WERI-Rb-1 (cell line): ENCODE measurements around the gene NCOR2.

ENCODE experiments used
- DNase-seq: peaks from one replicate; pipeline ENCODE4 v3.0.0-alpha.2; 2020
- H3K27ac ChIP-seq: fragments of 250-450 bp; sonication (Bioruptor Pico); 2 replicates; pipeline ENCODE4 v1.5.1; 2020; ENCODE audit warnings: mild to moderate bottlenecking, moderate library complexity
- H3K27me3 ChIP-seq: fragments of 250-450 bp; sonication (Bioruptor Pico); 2 replicates; pipeline ENCODE4 v1.5.1; 2021; ENCODE audit warnings: mild to moderate bottlenecking, low read depth, moderate library complexity; ENCODE audit not compliant: insufficient read depth, severe bottlenecking
- H3K36me3 ChIP-seq: fragments of 250-450 bp; sonication (Bioruptor Pico); 2 replicates; pipeline ENCODE4 v1.5.1; 2020; ENCODE audit warnings: mild to moderate bottlenecking, moderate library complexity
- H3K4me3 ChIP-seq: 2 replicates; pipeline ENCODE4 v1.5.1; 2011; ENCODE audit warnings: low read depth, mild to moderate bottlenecking, control low read depth, low read length
- H3K9me3 ChIP-seq: fragments of 250-450 bp; sonication (Bioruptor Pico); 2 replicates; pipeline ENCODE4 v1.5.1; 2021; ENCODE audit warnings: mild to moderate bottlenecking, moderate library complexity; ENCODE audit not compliant: severe bottlenecking
- TF ChIP-seq, protein P1 (sequence below): IDR thresholded peaks from 2 replicates; pipeline ENCODE4 v1.5.1; 2011; ENCODE audit warnings: low read depth, mild to moderate bottlenecking, control low read depth, inconsistent platforms, low read length

The NCOR2 gene

DNA sequence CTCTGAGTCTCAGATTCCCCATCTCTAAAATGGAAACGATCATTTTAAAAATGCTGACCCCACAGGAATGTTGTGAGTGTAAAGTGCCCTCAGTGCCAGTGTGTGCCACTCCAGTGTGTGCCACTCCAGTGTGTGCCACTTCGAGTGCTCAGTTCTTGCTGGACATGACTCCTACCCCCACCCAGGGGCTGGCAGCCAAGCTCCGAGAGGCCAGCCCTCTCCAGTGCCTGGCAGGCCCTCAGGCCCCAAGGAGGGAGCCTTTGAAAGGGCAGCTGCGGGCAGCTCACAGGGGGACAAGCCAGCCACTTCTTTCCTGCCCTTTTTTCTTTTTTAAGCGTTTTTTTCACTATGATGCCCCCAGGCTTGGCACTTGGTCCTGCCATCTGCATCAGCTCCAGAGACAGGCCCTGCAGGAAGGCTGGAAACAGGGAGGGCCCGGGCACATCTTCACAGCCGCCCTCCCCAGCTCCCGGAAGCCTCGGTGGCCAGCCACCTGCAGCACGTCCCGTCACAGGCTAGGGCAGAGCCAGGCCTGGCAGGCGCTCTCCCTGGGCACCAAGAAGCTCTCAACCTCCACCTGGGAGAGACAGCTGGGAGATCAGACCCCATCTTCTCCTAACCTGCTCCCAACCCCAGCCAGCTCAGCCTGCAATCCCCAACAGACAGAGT is 29.8 kb downstream of the NCOR2 start:
- no peaks in the 10 kb centered on the region for H3K27me3 ChIP-seq
- peak; percentile 52 for DNase-seq
- TF ChIP-seq, protein P1, sequence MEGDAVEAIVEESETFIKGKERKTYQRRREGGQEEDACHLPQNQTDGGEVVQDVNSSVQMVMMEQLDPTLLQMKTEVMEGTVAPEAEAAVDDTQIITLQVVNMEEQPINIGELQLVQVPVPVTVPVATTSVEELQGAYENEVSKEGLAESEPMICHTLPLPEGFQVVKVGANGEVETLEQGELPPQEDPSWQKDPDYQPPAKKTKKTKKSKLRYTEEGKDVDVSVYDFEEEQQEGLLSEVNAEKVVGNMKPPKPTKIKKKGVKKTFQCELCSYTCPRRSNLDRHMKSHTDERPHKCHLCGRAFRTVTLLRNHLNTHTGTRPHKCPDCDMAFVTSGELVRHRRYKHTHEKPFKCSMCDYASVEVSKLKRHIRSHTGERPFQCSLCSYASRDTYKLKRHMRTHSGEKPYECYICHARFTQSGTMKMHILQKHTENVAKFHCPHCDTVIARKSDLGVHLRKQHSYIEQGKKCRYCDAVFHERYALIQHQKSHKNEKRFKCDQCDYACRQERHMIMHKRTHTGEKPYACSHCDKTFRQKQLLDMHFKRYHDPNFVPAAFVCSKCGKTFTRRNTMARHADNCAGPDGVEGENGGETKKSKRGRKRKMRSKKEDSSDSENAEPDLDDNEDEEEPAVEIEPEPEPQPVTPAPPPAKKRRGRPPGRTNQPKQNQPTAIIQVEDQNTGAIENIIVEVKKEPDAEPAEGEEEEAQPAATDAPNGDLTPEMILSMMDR, result no peak
- H3K9me3 ChIP-seq, result no peaks in the 10 kb centered on the region
- H3K4me3 ChIP-seq, result no peak overlapping the region
- H3K36me3 ChIP-seq, result peaks cover 27% of the 10 kb centered on the region
- H3K27ac ChIP-seq, result peak overlapping the region; percentile 71

DNA sequence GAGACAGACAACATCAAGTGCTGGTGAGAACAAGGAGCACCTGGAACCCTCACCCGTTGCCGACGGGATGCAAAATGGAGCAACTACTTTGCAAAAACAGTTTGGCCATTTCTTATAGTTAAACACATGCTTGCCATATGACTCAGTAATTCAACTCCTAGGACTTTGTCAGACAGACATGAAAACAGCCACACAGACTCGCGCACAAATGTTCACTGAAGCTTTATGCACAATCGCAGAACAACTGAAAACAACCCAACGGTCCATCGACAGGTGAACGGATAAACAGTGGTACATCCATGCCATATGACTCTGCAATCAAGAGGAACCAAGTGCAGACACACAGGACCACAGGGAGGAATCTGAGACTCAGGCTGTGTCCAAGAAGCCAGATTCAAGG is 30.8 kb downstream of the NCOR2 start:
- Histone ChIP-seq H3K27me3 (no peaks in the 10 kb centered on the region), H3K27ac (peak overlapping the region; percentile 71), H3K9me3 (no peaks in the 10 kb centered on the region), H3K36me3 (peaks cover 32% of the 10 kb centered on the region), H3K4me3 (no peak overlapping the region)
- TF ChIP-seq, protein P1, result no peak
- no peak for DNase-seq

DNA sequence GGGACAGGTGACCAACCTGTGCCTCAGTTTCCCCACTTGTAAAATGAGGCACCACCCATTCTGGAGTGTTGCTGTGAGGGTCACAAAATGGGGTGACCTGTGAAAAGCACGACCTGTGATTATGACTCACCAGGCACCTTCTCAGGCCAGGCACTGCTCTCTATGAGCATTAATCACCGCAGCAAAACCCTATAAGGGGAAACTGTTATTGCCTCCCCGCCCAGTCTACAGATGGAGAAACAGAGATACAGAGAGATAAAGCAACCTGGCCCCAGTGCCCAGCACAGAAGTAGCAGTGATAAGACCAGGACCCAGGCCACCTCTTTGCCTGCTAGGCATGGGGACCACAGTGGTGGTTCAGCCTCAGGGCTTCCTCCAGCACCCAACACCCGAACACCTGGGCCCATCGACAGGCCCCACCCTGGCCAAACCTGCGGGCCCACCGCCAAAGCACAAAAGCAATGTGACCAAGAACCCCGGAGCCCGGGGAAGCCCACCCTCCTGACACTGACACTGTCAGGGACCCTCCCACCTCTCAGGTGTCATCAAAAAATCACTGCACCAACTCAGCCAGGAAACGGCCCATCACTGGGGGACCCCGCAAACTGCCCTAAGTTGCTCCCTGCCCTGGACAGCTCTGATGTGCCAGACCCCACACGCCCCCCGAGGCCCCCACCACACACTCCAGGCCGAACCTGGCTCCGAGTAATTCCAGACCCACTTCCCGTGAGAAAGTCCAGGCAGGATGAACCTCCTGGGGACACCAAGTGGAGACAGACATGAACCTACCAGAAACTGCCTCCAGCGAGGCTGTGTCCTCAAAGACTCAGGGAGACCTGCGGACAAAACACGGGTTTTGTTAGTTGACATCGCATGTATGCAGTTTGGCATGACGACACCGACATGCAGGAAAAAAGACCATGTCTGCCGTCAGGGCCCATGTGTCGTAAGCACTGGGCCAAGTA is 32.4 kb downstream of the NCOR2 start:
- no peaks in the 10 kb centered on the region for H3K27me3 ChIP-seq
- TF ChIP-seq, protein P1, result no peak
- no peak for DNase-seq
- no peak overlapping the region for H3K4me3 ChIP-seq
- peaks cover 36% of the 10 kb centered on the region for H3K36me3 ChIP-seq
- no peaks in the 10 kb centered on the region for H3K9me3 ChIP-seq
- H3K27ac ChIP-seq, result peak overlapping the region; percentile 38

DNA sequence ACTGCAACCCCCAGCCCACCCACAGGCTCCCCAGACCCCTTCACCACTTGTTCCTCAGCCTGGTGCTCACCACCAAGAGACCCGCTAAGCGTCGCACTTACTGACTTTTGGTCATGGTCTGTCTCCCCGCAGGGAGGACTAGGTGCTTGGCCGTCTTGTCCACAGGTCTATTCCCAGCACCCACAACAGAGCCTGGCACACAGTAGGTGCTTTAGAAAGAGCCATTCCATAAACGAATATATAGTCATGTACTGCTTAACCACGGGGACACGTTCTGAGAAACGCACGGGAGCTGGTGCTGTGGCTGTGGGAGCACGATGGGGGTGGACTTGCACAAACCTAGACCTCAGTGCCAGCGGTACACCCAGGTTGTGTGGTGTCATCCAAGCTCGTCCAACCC is 34.0 kb downstream of the NCOR2 start:
- DNase-seq, result no peak
- TF ChIP-seq, protein P1, result no peak
- H3K27ac ChIP-seq, result peak overlapping the region; percentile 74
- H3K9me3 ChIP-seq, result no peaks in the 10 kb centered on the region
- no peak overlapping the region for H3K4me3 ChIP-seq
- H3K27me3 ChIP-seq, result no peaks in the 10 kb centered on the region
- peaks cover 37% of the 10 kb centered on the region for H3K36me3 ChIP-seq

DNA sequence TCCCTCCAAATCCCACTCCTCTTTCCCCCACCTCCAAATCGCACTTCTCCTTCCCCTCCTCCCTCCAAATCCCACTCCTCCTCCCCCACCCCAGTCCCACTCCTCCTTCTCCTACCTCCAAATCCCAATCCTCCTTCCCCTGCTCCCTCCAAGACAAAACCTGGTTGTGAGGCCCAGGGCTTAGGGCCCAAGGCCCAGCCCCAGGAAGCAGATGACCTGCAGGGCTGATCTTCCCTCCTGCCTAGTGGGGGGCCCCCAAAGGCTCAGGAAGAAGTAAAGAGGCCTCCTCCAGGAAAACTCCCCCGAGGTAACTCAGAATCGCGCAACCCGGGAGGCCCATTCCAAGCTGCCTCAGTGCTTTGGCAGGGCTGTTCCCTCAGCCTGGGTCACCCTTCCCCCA is 34.4 kb downstream of the NCOR2 start:
- peak; percentile 61 for DNase-seq
- Histone ChIP-seq H3K4me3 (no peak overlapping the region), H3K27me3 (no peaks in the 10 kb centered on the region), H3K9me3 (no peaks in the 10 kb centered on the region), H3K36me3 (peaks cover 37% of the 10 kb centered on the region), H3K27ac (peak overlapping the region; percentile 74)
- TF ChIP-seq, protein P1, result no peak
